ENCODE data around the gene KPNA4.
"Not testable (repeated sequence)": the region's sequence is repeated elsewhere in the genome, so short reads cannot be mapped to it uniquely, and the experiment has no call there.

KPNA4 gene

GRCh38 chr3:160482796-160483195 is 82.6 kb downstream of the KPNA4 start:
- DNase-seq = no peak

GRCh38 chr3:160481856-160482255 is 83.5 kb downstream of the KPNA4 start:
- no peak for DNase-seq

GRCh38 chr3:160480931-160481330 is 84.4 kb downstream of the KPNA4 start:
- no peak for DNase-seq

DNA sequence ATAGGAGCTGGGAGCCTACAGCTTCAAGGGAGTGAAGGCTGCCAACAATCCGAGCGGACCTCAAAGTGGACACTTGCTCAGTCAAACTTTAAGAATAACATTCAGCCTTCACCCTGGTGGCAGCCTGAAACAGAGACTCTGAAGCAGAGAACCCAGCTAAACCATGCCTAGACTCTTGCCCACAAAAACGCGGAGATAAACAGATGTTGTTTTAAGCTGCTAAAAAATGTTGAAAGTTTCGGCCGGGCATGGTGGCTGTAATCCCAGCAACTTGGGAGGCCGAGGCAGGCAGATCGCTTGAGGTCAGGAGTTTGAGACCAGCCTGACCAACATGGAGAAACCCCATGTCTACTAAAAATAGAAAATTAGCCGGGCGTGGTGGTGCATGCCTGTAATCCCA is 86.0 kb downstream of the KPNA4 start:
- DNase-seq = no peak

- DNase-seq = no peak
Observed at GRCh38 chr3:160478338-160478737, 87.0 kb downstream of the KPNA4 start.

DNA sequence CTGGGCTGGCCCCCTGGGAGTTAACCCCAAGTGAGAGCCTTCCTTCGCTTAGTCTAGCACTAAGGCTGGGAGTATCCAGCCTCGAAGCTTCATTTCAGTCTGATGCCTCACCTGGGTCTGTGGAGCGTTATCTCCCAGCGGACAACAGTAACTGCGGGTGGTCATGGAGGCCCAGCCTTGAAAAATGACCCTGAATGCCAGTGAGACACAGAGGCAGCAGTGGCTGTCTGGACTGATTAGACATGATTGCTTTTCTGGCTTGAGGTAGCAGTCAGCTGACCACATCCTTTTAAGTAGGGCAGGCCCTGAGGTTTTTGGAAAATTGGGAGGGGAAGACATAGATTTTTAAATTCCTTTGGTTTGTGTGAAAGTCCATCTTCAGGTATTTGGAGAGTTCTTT is 87.6 kb downstream of the KPNA4 start:
- no peak for DNase-seq

- DNase-seq = no peak
Observed at GRCh38 chr3:160475884-160476283, 89.5 kb downstream of the KPNA4 start.

GRCh38 chr3:160475153-160475552 is 90.2 kb downstream of the KPNA4 start:
- no peak for DNase-seq

- DNase-seq = no peak
Observed at GRCh38 chr3:160474416-160474838, 90.9 kb downstream of the KPNA4 start.

DNA sequence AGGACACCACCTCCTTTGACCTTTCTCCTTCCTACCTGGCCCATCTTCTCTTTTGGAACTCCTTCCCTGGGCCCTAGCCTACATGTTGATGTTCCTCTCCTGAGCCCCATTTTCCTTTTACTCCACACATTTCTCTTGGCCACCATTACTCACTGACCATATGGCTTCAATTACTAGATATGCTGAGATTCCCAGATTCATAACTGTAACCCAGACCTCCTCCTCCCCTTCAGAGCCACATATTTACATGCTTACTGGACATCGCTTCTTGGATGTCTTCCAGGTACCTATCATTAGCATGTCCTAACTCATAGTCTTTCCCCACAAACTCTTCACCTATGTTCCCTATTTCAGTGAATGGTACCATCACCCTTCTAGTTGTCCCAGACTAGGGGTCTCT is 91.4 kb downstream of the KPNA4 start:
- no peak for DNase-seq

DNA sequence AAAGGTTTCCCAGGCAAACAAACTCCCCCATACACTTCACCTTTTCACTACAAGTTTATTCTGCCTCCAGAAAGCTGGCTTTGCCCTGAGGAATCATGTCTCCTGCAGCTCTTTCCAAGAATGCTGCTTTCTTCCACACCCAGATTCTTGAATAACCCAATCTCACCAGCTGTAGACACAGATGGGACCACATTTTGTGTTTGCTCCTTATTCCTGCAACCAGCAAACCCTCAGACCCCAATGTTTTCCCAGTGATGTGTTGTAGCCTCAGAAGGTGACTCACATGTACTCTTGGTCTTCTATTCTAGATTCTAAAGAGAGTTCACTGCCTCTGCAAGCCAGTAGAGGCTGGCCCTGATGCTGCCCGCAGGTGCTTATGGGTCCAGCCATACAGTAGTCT is 92.2 kb downstream of the KPNA4 start:
- no peak for DNase-seq

- DNase-seq = no peak
Observed at GRCh38 chr3:160472344-160472743, 93.0 kb downstream of the KPNA4 start.

DNA sequence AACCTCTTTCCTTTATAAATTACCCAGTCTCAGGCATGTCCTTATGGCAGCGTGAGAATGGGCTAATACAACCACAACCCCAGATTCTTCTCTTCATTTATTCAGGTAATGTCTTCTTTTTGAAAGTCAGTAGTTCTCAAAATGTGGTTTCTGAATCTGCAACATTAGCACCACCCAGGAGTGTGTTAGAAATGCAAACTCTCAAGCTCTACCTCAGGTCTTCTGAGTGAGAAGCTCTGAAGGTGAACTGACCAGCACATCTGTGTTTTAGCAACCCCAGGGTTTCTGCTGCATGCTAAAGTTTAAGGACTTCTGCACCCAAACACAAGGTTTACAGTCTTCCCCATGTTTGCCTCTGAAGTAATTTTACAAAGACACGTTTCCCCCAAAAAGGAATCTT is 93.5 kb downstream of the KPNA4 start:
- DNase-seq = no peak

DNA sequence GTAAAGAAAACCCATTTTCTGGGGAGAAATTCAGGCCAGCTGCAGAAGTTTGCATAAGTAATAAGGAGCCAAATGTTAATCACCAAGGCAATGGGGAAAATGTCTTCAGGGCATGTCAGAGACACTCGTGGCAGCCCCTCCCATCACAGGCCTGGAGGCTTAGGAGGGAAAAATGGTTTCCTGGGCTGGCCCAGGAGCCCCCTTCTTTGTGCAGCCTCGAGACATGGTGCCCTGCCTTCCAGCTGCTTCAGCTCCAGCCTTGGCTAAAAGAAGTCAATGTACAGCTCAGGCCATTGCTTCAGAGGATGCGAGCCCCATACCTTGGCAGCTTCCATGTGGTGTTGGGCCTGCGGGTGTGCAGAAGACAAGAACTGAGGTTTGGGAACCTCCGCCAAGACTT is 95.2 kb downstream of the KPNA4 start:
- no peak for DNase-seq

GRCh38 chr3:160464971-160465370 is 100.4 kb downstream of the KPNA4 start:
- DNase-seq = no peak

GRCh38 chr3:160464321-160464720 is 101.0 kb downstream of the KPNA4 start:
- no peak for DNase-seq

DNA sequence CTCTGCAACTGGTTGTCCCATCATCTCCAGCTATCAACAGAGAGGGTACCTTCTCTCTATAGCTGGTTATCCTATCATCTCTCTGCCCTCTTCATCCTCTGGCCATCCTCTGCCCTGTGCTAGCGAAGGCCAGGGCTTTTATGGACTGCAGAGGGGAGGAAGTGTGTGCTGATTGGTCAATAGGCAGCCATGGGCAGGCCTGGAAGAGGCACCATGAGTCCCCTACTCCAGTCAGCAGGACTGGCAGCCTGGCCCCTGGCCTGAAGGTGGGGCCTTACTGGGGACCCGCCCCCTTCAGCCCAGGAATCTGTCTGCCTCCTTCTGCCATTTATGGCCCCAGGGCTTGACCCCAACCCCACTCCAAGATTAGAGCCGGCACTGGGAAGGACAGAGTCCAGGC is 105.3 kb downstream of the KPNA4 start:
- DNase-seq = no peak

DNA sequence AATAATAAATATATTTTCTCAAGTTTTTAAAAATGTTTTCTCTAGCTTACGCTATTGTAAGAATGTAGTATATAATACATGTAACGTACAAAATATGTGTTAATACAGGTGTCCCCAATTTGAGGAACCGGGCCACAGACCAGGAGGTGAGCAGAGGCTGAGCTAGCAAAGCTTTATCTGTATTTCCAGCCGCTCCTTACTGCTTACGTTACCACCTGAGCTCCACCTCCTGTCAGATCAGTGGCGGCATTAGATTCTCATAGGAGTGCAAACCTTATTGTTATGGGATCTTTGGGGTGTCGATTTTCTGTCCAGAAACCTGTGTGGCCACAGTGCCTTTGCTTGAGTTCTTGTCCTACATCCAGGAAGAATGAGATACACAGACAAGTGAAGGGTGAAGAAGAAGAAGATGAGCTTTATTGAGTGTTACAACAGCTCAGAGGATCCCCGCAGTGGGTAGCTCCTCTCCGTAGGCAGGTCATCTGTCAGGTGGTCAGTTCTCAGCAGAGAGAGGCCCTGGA is 105.9 kb downstream of the KPNA4 start:
- DNase-seq = no peak

GRCh38 chr3:160458151-160458550 is 107.2 kb downstream of the KPNA4 start:
- DNase-seq = no peak

DNA sequence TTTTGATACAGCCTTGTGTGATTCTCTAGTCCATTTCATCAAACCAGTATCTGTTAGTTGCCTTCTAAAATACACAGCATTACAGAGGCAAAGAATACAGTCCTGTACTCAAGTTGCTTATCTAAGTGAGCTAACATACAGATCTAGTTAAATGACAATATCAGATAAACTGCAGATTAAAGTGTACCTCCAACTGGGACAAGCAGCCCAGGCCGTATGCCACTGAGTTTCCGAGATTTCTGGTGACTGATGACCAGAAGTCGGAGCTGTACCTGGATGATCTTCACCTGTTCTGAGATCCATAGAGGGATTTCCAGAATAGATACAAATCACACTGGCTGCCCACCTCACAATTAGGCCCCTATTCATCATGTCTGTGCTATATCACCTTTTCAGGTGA is 109.5 kb downstream of the KPNA4 start:
- DNase-seq = no peak

GRCh38 chr3:160454995-160455394 is 110.4 kb downstream of the KPNA4 start:
- DNase-seq = no peak

DNA sequence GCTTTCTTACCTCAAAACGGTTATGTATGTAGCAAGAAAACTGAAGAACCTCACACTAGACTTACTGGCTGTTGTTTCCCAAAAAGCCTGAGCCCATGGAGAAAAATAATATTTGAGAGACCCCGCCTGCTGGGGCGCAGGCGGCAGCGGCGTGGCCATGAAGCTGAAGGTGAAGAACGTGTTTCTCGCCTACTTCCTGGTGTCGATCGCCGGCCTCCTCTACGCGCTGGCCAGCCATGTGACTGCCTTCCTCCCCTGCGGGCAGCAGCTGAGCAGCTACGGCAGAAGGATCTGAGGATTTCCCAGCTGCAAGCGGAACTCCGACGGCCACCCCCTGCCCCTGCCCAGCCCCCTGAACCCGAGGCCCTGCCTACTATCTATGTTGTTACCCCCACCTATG is 113.1 kb downstream of the KPNA4 start:
- not testable (repeated sequence) for DNase-seq

DNA sequence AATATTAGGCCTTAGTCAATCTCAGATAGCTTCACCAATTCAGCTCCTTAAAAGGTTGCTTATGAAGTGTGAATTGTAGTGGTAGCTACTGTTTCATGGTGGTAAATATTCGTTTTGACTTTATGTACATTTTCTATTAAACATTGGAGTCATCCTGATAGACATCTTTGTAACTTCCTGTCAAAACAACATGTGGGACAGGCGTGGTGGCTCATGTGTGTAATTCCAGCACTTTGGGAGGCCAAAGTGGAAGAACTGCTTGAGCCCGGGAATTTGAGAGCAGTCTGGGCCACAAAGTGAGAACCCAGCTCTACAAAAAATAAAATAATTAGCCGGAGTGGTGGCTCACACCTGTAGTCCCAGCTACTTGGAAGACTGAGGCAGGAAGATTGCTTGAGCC is 113.8 kb downstream of the KPNA4 start:
- DNase-seq = no peak

GRCh38 chr3:160450846-160451245 is 114.5 kb downstream of the KPNA4 start:
- no peak for DNase-seq

- DNase-seq = peak; percentile 95 to 97
Observed at GRCh38 chr3:160449636-160450598, 115.5 kb downstream of the KPNA4 start, which contains the start of gene TRIM59. TRIM59 (minus strand) TSS chr3:160449786; CDS start chr3:160439183, 10,603 bp downstream.

Data from activated CD4-positive, alpha-beta T cell treated with anti-CD3 and anti-CD28 coated beads, Interleukin-2, amount 50 U/mL, for 4 hours (primary cell).